ENCODE data around the gene RIC3.

RIC3 gene

GRCh38 chr11:8059571-8060011, 109.2 kb downstream of the RIC3 start:
- TF ChIP-seq L3MBTL2 (conservative IDR thresholded peaks at IDR 0.05), result no peak
- no peak for TF ChIP-seq HDGF (IDR thresholded peaks at IDR 0.05; ENCODE audit: borderline replicate concordance)
- DNase-seq (ENCODE audit: extremely low spot score), result no peak
- POLR2A ChIA-PET, result no interaction called here
- CTCF ChIA-PET, result no interaction called here

DNA sequence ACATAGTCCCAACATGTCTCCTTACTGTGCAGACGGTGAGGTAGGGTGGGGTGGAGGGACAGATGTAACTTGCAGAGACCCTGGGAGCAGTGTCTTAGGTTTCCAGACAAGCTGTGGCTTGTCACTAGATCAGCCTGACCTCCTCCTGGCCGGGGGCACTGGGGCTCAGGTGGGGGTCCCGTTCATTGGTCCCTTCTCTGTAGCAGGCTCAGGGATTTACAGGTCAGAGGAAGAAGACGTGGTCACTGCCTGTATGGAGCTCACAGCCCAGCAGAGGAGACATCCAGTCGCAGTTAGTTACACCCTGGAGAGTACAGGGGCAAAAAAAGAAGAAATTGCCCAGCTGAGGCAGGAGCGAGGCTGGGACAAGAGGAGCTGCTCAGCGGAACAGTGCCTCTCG, 109.8 kb downstream of the RIC3 start:
- TF ChIP-seq NFRKB (IDR thresholded peaks at IDR 0.05) (no peak), ELF4 (IDR thresholded peaks at IDR 0.05) (no peak), CTBP1 (IDR thresholded peaks at IDR 0.05; ENCODE audit: borderline replicate concordance) (no peak), FOXM1 (IDR thresholded peaks at IDR 0.05; ENCODE audit: borderline replicate concordance) (no peak), SUZ12 (IDR thresholded peaks at IDR 0.05) (no peak), SP1 (IDR thresholded peaks at IDR 0.05) (no peak), L3MBTL2 (conservative IDR thresholded peaks at IDR 0.05) (no peak), BHLHE40 (IDR thresholded peaks at IDR 0.05; ENCODE audit: borderline replicate concordance) (no peak), ARNT (IDR thresholded peaks at IDR 0.05) (no peak), ZNF384 (IDR thresholded peaks at IDR 0.05) (no peak), PKNOX1 (IDR thresholded peaks at IDR 0.05) (no peak), TARDBP (IDR thresholded peaks at IDR 0.05) (no peak), FOXA1 (IDR thresholded peaks at IDR 0.05) (no peak), FOXK2 (IDR thresholded peaks at IDR 0.05) (no peak), LEF1 (IDR thresholded peaks at IDR 0.05; ENCODE audit: borderline replicate concordance) (no peak), HDGF (IDR thresholded peaks at IDR 0.05; ENCODE audit: borderline replicate concordance) (no peak)
- ChIA-PET CTCF (no interaction called here), POLR2A (no interaction called here)
- DNase-seq (ENCODE audit: extremely low spot score), result no peak

DNA sequence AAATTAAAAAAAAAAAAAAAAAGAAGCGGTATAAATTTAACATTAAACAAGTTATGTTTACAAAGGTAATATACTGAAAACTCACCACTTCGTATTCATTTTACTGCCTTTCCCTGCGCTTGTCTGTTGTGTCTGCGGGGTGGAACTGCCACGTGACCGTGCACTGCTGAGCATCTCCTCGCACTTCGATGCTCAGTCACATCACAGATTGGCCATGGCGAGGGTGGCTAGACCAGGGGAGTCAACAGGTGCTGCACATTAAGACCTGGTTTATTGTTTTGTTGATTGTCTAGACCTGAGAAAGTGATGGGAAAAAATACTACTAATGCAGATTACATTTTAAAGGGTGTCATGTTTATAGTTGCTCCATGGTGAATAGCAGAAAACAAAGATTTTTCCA, 110.6 kb downstream of the RIC3 start:
- TF ChIP-seq ARNT (IDR thresholded peaks at IDR 0.05) (no peak), L3MBTL2 (conservative IDR thresholded peaks at IDR 0.05) (no peak), LEF1 (IDR thresholded peaks at IDR 0.05; ENCODE audit: borderline replicate concordance) (no peak), FOXK2 (IDR thresholded peaks at IDR 0.05) (no peak), HDGF (IDR thresholded peaks at IDR 0.05; ENCODE audit: borderline replicate concordance) (no peak), ZNF384 (IDR thresholded peaks at IDR 0.05) (no peak), FOXM1 (IDR thresholded peaks at IDR 0.05; ENCODE audit: borderline replicate concordance) (no peak), NFRKB (IDR thresholded peaks at IDR 0.05) (no peak), TARDBP (IDR thresholded peaks at IDR 0.05) (no peak), SP1 (IDR thresholded peaks at IDR 0.05) (no peak), ELF4 (IDR thresholded peaks at IDR 0.05) (no peak), BHLHE40 (IDR thresholded peaks at IDR 0.05; ENCODE audit: borderline replicate concordance) (no peak), SUZ12 (IDR thresholded peaks at IDR 0.05) (no peak), CTBP1 (IDR thresholded peaks at IDR 0.05; ENCODE audit: borderline replicate concordance) (no peak), FOXA1 (IDR thresholded peaks at IDR 0.05) (no peak), PKNOX1 (IDR thresholded peaks at IDR 0.05) (no peak)
- no peak for DNase-seq (ENCODE audit: extremely low spot score)
- ChIA-PET POLR2A (no interaction called here), CTCF (no interaction called here)

DNA sequence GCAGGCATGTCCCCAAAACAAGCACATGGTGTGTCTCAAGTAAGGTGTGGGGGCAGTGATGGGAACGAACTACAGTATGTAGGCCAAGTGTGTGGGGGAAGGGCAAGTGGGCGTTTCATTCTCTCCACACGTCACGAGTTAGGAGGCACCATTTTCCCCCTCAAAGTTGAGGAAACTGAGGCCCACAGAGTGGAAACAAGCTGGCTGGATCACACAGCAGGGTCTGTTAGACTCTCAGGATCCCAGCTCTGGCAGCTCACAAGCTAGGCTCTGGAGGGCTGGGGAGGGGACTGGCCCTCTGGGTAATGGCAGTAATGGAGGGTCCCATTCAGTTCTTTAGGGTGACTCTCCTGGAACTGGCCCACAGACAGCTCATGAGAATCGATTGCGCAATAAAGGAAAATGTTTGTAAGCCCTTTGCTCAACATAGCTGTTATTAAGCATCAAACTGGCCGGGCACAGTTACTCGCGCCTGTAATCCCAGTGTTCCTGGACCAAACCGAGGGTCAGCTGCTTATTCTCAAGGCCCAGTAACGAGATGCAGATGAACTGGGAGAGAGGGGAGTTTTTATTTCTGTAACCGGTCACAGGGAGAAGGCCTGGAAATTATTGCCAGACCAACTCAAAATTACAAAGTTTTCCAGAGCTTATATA, 111.9 kb downstream of the RIC3 start:
- CTCF ChIA-PET, result interaction anchor here (0.9 to 2.8 kb wide), 3 partner anchors 9 to 34 kb away, joined by 3 to 11 read pairs (median 4); no protein-coding TSS in a partner anchor

More for the DNA sequence above, 111.9 kb downstream of the RIC3 start:
- no peak for DNase-seq (ENCODE audit: extremely low spot score)
- TF ChIP-seq ELF4 (IDR thresholded peaks at IDR 0.05) (no peak), BHLHE40 (IDR thresholded peaks at IDR 0.05; ENCODE audit: borderline replicate concordance) (no peak), LEF1 (IDR thresholded peaks at IDR 0.05; ENCODE audit: borderline replicate concordance) (no peak), PKNOX1 (IDR thresholded peaks at IDR 0.05) (no peak), CTBP1 (IDR thresholded peaks at IDR 0.05; ENCODE audit: borderline replicate concordance) (no peak), HDGF (IDR thresholded peaks at IDR 0.05; ENCODE audit: borderline replicate concordance) (no peak)
- POLR2A ChIA-PET, result no interaction called here
